Liver (tissue), 9 donors: ENCODE data around the gene CA6. TPM values are rescaled to one million over a fixed set of nuclear protein-coding genes. Genes with fewer than 3 reads are reported as not detected.

Experiments
- DNase-seq: peaks from one replicate; pipeline ENCODE4 v3.0.0-alpha.2; 2017; ENCODE audit warnings: low spot score
- H3K27ac ChIP-seq, 2 donors: one replicate each; pipeline ENCODE4 v1.7.0; 2013; ENCODE audit warnings: inconsistent platforms in 2 of 2, low read length in 2 of 2, control low read depth in 1 of 2, low read depth in 1 of 2, mild to moderate bottlenecking in 1 of 2
- H3K27me3 ChIP-seq, 4 donors: one replicate each; pipeline versions ENCODE4 v1.6.1 to v1.7.0; 2013; ENCODE audit warnings: low read length in 3 of 4, inconsistent platforms in 1 of 4, mild to moderate bottlenecking in 1 of 4, moderate library complexity in 1 of 4; ENCODE audit not compliant: control insufficient read depth in 4 of 4, insufficient read depth in 4 of 4
- H3K36me3 ChIP-seq, 4 donors: one replicate each; pipeline versions ENCODE4 v1.6.1 to v1.7.0; 2013; ENCODE audit warnings: low read length in 3 of 4, mild to moderate bottlenecking in 3 of 4, low read depth in 1 of 4, moderate library complexity in 1 of 4; ENCODE audit not compliant: control insufficient read depth in 4 of 4, insufficient read depth in 3 of 4
- H3K4me1 ChIP-seq, 4 donors: one replicate each; pipeline versions ENCODE4 v1.6.1 to v1.7.0; 2013; ENCODE audit warnings: low read length in 3 of 4, mild to moderate bottlenecking in 3 of 4, moderate library complexity in 1 of 4; ENCODE audit not compliant: control insufficient read depth in 4 of 4, insufficient read depth in 4 of 4
- H3K4me3 ChIP-seq, 3 donors: one replicate each; pipeline versions ENCODE4 v1.6.1 to v1.7.0; 2013; ENCODE audit warnings: low read length in 3 of 3, control low read depth in 1 of 3, low read depth in 1 of 3, mild to moderate bottlenecking in 1 of 3
- H3K9ac ChIP-seq, 2 donors: one replicate each; pipeline ENCODE4 v1.7.0; 2013; ENCODE audit warnings: low read length in 2 of 2, mild to moderate bottlenecking in 2 of 2, moderate library complexity in 2 of 2, control low read depth in 1 of 2, low read depth in 1 of 2
- H3K9me3 ChIP-seq, 4 donors: one replicate each; pipeline versions ENCODE4 v1.6.1 to v1.7.0; 2013; ENCODE audit warnings: low read length in 3 of 4; ENCODE audit not compliant: control insufficient read depth in 4 of 4
- EGR1 ChIP-seq, 2 donors: IDR thresholded peaks; 2 replicates each; pipeline ENCODE4 v1.6.1; 2016 to 2018; ENCODE audit warnings: antibody characterized with exemption in 2 of 2, low read depth in 2 of 2
- FOXA1 ChIP-seq: IDR thresholded peaks from 2 replicates; pipeline ENCODE4 v1.6.1; 2016; ENCODE audit warnings: antibody characterized with exemption
- FOXA2 ChIP-seq: IDR thresholded peaks from 2 replicates; pipeline ENCODE4 v1.6.1; 2016; ENCODE audit warnings: antibody characterized with exemption
- GABPA ChIP-seq, 2 donors: IDR thresholded peaks in 1 of 2; conservative IDR thresholded peaks in 1 of 2; 2 replicates each; pipeline ENCODE4 v1.6.1; 2016; ENCODE audit warnings: antibody characterized with exemption in 2 of 2, mild to moderate bottlenecking in 1 of 2, moderate library complexity in 1 of 2
- HNF4G ChIP-seq: IDR thresholded peaks from 2 replicates; pipeline ENCODE4 v1.6.1; 2016; ENCODE audit warnings: antibody characterized with exemption
- JUND ChIP-seq, 2 donors: IDR thresholded peaks; 2 replicates each; pipeline ENCODE4 v1.6.1; 2016; ENCODE audit warnings: antibody characterized with exemption in 2 of 2
- NR2F2 ChIP-seq: IDR thresholded peaks from 2 replicates; pipeline ENCODE4 v1.6.1; 2016; ENCODE audit warnings: antibody characterized with exemption
- RAD21 ChIP-seq, 2 donors: IDR thresholded peaks; 2 replicates each; pipeline ENCODE4 v1.6.1; 2016; ENCODE audit warnings: antibody characterized with exemption in 2 of 2, mild to moderate bottlenecking in 2 of 2
- RXRA ChIP-seq, 2 donors: IDR thresholded peaks; 2 replicates each; pipeline ENCODE4 v1.6.1; 2017 to 2018; ENCODE audit warnings: antibody characterized with exemption in 2 of 2, mild to moderate bottlenecking in 1 of 2
- SP1 ChIP-seq: IDR thresholded peaks from 2 replicates; pipeline ENCODE4 v1.6.1; 2018; ENCODE audit warnings: antibody characterized with exemption, mild to moderate bottlenecking
- TAF1 ChIP-seq: conservative IDR thresholded peaks from 2 replicates; pipeline ENCODE4 v1.6.1; 2016; ENCODE audit warnings: antibody characterized with exemption, mild to moderate bottlenecking
- YY1 ChIP-seq: IDR thresholded peaks from 2 replicates; pipeline ENCODE4 v1.6.1; 2016; ENCODE audit warnings: antibody characterized with exemption, mild to moderate bottlenecking
- WGBS: extraction: QIAGEN DNeasy Blood & Tissue Kit; methylation state at CpG from one replicate; pipeline ENCODE4 v1.1.7; 2013; 5-methylcytosine and 5-hydroxymethylcytosine counted together
- polyA plus RNA-seq, 2 donors: library from polyadenylated mRNA; stranded (reverse) in 1 of 2; unstranded in 1 of 2; fragments of 200-250 nt in 1 of 2; fragments of >200 nt in 1 of 2; fragmentation: Nextera tagmentation in 1 of 2; extraction: Ambion mirVana in 1 of 2; gene quantifications; one replicate each; pipeline versions ENCODE4 v1.2.1 to v1.2.3, GENCODE V29; 2013 to 2015
- total RNA-seq, 2 donors: library from RNA; depleted of rRNA; stranded (reverse); fragments of >200 nt; gene quantifications; one replicate each; pipeline ENCODE4 v1.2.3, GENCODE V29; 2014
- TF ChIP-seq, protein P1 (sequence below): IDR thresholded peaks from 2 replicates; pipeline ENCODE4 v1.6.1; 2016; ENCODE audit warnings: antibody characterized with exemption
- TF ChIP-seq, protein P2 (sequence below): IDR thresholded peaks from 2 replicates; pipeline ENCODE4 v1.6.1; 2016; ENCODE audit warnings: antibody characterized with exemption
- TF ChIP-seq, protein P3 (sequence below): IDR thresholded peaks from 2 replicates; pipeline ENCODE4 v1.6.1; 2016; ENCODE audit warnings: antibody characterized with exemption
- TF ChIP-seq, protein P4 (sequence below): fragments of 150-350 bp; IDR thresholded peaks from 2 replicates; pipeline ENCODE4 v1.5.1; 2017; ENCODE audit warnings: improper control_type of control experiment, low read depth, low read length; ENCODE audit not compliant: missing input control
- TF ChIP-seq, protein P5 (sequence below): IDR thresholded peaks from 2 replicates; pipeline ENCODE4 v1.6.1; 2016; ENCODE audit warnings: antibody characterized with exemption, mild to moderate bottlenecking
- donor health status: healthy.
- donor health status: healthy.
- donor health status: healthy.
- donor health status: healthy.
- donor health status: healthy.

CA6 gene
- total and polyA plus RNA-seq, 4 donors = not detected

- Histone ChIP-seq H3K4me1 (no peaks in the 10 kb centered on the region), H3K9me3 (no peaks in the 10 kb centered on the region), H3K27ac (no peak overlapping the region), H3K27me3 (no peaks in the 10 kb centered on the region), H3K4me3 (no peak overlapping the region), H3K36me3 (no peaks in the 10 kb centered on the region), H3K9ac (no peak overlapping the region)
- TF ChIP-seq, protein P1, sequence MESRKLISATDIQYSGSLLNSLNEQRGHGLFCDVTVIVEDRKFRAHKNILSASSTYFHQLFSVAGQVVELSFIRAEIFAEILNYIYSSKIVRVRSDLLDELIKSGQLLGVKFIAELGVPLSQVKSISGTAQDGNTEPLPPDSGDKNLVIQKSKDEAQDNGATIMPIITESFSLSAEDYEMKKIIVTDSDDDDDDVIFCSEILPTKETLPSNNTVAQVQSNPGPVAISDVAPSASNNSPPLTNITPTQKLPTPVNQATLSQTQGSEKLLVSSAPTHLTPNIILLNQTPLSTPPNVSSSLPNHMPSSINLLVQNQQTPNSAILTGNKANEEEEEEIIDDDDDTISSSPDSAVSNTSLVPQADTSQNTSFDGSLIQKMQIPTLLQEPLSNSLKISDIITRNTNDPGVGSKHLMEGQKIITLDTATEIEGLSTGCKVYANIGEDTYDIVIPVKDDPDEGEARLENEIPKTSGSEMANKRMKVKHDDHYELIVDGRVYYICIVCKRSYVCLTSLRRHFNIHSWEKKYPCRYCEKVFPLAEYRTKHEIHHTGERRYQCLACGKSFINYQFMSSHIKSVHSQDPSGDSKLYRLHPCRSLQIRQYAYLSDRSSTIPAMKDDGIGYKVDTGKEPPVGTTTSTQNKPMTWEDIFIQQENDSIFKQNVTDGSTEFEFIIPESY = no peak
- TF ChIP-seq, protein P2, sequence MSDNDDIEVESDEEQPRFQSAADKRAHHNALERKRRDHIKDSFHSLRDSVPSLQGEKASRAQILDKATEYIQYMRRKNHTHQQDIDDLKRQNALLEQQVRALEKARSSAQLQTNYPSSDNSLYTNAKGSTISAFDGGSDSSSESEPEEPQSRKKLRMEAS = no peak
- no peak for TF ChIP-seq YY1
- TF ChIP-seq, protein P3, sequence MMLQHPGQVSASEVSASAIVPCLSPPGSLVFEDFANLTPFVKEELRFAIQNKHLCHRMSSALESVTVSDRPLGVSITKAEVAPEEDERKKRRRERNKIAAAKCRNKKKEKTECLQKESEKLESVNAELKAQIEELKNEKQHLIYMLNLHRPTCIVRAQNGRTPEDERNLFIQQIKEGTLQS = no peak
- no peak for TF ChIP-seq NR2F2
- TF ChIP-seq SP1 = no peak
- no peak for TF ChIP-seq TAF1
- no peak for TF ChIP-seq GABPA (IDR thresholded peaks at IDR 0.05 in 1 of 2, conservative IDR thresholded peaks at IDR 0.05 in 1 of 2)
- TF ChIP-seq FOXA1 = no peak
- TF ChIP-seq FOXA2 = no peak
- no peak for TF ChIP-seq RXRA (IDR thresholded peaks at IDR 0.05)
- TF ChIP-seq EGR1 (IDR thresholded peaks at IDR 0.05; ENCODE audit: low read depth in 2 of 2) = no peak
- no peak for TF ChIP-seq HNF4G
- TF ChIP-seq, protein P4, sequence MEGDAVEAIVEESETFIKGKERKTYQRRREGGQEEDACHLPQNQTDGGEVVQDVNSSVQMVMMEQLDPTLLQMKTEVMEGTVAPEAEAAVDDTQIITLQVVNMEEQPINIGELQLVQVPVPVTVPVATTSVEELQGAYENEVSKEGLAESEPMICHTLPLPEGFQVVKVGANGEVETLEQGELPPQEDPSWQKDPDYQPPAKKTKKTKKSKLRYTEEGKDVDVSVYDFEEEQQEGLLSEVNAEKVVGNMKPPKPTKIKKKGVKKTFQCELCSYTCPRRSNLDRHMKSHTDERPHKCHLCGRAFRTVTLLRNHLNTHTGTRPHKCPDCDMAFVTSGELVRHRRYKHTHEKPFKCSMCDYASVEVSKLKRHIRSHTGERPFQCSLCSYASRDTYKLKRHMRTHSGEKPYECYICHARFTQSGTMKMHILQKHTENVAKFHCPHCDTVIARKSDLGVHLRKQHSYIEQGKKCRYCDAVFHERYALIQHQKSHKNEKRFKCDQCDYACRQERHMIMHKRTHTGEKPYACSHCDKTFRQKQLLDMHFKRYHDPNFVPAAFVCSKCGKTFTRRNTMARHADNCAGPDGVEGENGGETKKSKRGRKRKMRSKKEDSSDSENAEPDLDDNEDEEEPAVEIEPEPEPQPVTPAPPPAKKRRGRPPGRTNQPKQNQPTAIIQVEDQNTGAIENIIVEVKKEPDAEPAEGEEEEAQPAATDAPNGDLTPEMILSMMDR = no peak
- no peak for TF ChIP-seq JUND (IDR thresholded peaks at IDR 0.05)
- TF ChIP-seq RAD21 (IDR thresholded peaks at IDR 0.05) = no peak
- TF ChIP-seq, protein P5, sequence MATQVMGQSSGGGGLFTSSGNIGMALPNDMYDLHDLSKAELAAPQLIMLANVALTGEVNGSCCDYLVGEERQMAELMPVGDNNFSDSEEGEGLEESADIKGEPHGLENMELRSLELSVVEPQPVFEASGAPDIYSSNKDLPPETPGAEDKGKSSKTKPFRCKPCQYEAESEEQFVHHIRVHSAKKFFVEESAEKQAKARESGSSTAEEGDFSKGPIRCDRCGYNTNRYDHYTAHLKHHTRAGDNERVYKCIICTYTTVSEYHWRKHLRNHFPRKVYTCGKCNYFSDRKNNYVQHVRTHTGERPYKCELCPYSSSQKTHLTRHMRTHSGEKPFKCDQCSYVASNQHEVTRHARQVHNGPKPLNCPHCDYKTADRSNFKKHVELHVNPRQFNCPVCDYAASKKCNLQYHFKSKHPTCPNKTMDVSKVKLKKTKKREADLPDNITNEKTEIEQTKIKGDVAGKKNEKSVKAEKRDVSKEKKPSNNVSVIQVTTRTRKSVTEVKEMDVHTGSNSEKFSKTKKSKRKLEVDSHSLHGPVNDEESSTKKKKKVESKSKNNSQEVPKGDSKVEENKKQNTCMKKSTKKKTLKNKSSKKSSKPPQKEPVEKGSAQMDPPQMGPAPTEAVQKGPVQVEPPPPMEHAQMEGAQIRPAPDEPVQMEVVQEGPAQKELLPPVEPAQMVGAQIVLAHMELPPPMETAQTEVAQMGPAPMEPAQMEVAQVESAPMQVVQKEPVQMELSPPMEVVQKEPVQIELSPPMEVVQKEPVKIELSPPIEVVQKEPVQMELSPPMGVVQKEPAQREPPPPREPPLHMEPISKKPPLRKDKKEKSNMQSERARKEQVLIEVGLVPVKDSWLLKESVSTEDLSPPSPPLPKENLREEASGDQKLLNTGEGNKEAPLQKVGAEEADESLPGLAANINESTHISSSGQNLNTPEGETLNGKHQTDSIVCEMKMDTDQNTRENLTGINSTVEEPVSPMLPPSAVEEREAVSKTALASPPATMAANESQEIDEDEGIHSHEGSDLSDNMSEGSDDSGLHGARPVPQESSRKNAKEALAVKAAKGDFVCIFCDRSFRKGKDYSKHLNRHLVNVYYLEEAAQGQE = no peak
- 76% methylated on average over 9 of the region's 9 CpGs for WGBS
- DNase-seq = no peak
These were observed 32.2 kb upstream of the CA6 start for GRCh38 chr1:8913457-8913856.

DNA sequence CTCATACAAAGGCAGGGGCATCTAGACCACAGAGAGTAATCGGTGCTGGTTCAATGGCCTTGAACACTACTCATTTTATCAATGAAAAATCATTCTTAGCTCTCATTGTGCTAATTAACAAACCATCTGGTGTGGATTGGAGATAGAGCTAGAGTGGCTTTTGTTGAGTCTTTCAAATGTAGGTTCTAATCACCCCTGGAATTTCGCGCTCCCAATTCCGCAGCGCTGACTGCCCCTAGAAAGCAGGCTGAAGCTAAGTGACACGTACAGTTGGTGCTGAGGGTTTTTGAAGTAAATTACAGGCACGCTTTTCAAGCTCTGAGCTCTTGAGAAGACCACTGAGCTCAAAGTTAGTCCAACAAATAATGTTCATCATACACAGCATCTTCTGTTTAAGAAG lies 31.2 kb upstream of the CA6 start:
- DNase-seq = no peak
- Histone ChIP-seq H3K9ac (no peak overlapping the region), H3K27ac (no peak overlapping the region), H3K9me3 (no peaks in the 10 kb centered on the region), H3K4me1 (no peaks in the 10 kb centered on the region), H3K27me3 (no peaks in the 10 kb centered on the region), H3K4me3 (no peak overlapping the region), H3K36me3 (no peaks in the 10 kb centered on the region)
- TF ChIP-seq YY1 (no peak), HNF4G (no peak), FOXA2 (no peak), TAF1 (no peak), SP1 (no peak)
- TF ChIP-seq, protein P3 = no peak
- TF ChIP-seq, protein P5 = no peak
- 91% methylated on average over 7 of the region's 7 CpGs for WGBS
